Breast epithelium (tissue), 3 donors: ENCODE measurements around the gene PTPN6.

Source experiments
- POLR2A ChIP-seq: fragments of 450-650 bp; IDR thresholded peaks from one replicate; pipeline ENCODE4 v1.6.1; 2016; ENCODE audit warnings: antibody characterized with exemption, mild to moderate bottlenecking, moderate library complexity
- TF ChIP-seq, protein P1 (sequence below), 3 donors: fragments of 450-650 bp; IDR thresholded peaks; one replicate each; pipeline ENCODE4 v1.5.1; 2016 to 2017; ENCODE audit warnings: antibody characterized with exemption in 3 of 3, mild to moderate bottlenecking in 3 of 3, moderate library complexity in 3 of 3

DNA sequence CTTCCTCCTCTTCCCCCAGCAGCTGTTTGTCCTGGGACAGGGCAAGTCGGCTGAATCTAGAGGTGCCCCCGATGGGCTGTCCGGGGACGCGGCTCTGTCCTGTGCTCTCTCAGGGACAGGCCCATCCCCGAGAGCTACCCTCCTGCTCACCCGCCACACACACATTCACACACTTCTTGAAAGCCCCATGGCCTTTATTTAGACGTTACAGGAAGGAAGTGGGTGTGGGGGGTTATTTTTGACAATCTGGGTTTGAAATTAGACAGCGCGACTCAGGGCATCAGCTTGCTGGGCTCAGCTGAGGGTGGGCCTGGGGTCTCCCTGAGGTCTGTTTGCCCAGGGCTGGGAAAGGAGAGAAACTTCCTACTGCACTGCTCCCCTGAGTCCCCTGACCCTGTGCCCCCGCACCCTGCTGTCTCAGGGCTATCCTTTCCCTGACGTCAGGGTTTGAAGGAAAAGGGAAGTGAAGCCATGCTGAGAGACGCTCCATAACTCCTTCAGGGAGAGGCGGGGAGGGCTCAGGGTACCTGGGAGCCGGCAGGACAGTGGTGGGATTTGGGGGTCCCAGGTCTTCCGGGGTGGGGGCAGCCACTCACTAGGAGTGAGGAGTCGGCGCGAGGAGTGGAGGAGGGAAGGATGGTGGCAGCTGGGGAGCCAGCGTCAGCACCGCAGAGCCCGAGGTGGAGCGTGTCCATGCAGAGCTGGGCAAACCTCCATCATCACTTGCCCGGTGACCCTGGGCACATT lies 8.1 kb downstream of the PTPN6 start:
- TF ChIP-seq POLR2A: no peak
- TF ChIP-seq, protein P1, sequence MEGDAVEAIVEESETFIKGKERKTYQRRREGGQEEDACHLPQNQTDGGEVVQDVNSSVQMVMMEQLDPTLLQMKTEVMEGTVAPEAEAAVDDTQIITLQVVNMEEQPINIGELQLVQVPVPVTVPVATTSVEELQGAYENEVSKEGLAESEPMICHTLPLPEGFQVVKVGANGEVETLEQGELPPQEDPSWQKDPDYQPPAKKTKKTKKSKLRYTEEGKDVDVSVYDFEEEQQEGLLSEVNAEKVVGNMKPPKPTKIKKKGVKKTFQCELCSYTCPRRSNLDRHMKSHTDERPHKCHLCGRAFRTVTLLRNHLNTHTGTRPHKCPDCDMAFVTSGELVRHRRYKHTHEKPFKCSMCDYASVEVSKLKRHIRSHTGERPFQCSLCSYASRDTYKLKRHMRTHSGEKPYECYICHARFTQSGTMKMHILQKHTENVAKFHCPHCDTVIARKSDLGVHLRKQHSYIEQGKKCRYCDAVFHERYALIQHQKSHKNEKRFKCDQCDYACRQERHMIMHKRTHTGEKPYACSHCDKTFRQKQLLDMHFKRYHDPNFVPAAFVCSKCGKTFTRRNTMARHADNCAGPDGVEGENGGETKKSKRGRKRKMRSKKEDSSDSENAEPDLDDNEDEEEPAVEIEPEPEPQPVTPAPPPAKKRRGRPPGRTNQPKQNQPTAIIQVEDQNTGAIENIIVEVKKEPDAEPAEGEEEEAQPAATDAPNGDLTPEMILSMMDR (IDR thresholded peaks at IDR 0.05): no peak
